ENCODE measurements around the gene DCUN1D4.

DCUN1D4 gene

DNA sequence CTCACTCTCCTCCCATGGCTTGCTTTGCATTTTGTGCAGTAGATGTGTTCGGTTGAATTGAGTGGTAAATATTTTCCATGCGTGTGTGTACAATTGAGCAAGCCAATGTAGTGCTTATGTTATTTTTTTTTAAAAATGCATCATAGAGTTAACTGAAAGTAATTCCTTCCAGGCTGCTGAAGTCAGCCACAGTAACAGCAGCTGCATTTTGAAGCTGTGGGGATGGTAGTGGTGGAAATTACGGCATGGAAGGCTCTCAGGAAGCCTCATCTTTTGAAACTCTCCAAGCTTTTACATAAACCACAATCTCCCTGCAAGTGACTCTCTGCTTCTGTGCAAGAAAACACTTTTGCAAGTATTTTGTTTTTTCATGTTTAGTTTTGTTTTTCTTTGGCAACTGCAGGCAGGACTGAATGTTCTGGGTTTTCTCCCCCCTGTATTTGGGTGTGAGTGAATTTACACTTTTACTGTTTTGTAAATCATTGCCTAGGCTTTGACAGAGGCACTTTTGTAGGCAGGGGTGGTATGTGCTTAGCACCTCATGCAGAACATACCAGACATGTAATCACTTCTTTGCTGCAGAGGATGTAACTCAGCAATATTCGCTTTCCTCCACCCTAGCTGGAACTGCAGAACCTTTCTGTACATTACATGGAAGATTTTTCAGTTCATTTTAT lies 121.0 kb downstream of the DCUN1D4 start:
- no peak for DNase-seq (ENCODE audit: low read depth in 2 of 2)

DNA sequence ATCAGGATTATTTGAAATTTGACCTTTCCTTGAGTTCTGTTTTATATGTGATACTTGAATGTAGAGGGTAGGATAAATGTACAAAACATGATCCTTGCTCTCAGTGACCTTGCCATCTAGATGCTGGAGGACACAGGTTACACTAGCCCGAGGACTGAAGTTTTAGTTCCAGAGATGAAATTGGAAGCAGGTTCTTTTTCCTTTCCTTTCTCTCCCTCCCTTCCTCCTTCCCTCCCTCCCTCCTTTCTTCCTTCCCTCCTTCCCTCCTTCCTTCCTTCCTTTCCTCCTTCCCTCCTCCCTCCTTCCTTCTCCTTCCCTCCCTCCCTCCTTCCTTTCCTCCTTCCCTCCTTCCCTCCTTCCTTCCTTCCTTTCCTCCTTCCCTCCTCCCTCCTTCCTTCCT lies 122.9 kb downstream of the DCUN1D4 start:
- no peak for DNase-seq (ENCODE audit: low read depth in 2 of 2)
